ENCODE measurements around the gene TCOF1. TPM values are rescaled to one million over a fixed set of nuclear protein-coding genes. Genes with fewer than 3 reads are reported as not detected.
"Not testable (repeated sequence)": the region's sequence is repeated elsewhere in the genome, so short reads cannot be mapped to it uniquely, and the experiment has no call there.

The TCOF1 gene
- total and polyA plus RNA-seq, 8 donors: 21.8 to 42.6 (median 31.1) TPM

GRCh38 chr5:150412319-150413175, 55.0 kb downstream of the TCOF1 start, which contains the start of gene CD74:
Gene CD74, minus strand, starts transcription at chr5:150412910. Its CDS starts 161 bp downstream, at chr5:150412749.
- Histone ChIP-seq H3K4me1 (peaks cover 6 to 55% of the 10 kb centered on the region in 2 donors), H3K4me3 (peak within 1 kb of the TSS; percentile 48 to 60), H3K27ac (peak within 1 kb of the TSS; percentile 92 to 97), H3K9me3 (no peaks in the 10 kb centered on the region), H3K27me3 (no peaks in the 10 kb centered on the region), H3K36me3 (peaks cover 0 to 12% of the 10 kb centered on the region in 2 donors)
- no peak for TF ChIP-seq CTCF (IDR thresholded peaks at IDR 0.05)
- peak; percentile 38 to 94 (median 86) for DNase-seq
- intact Hi-C loops (cut with DNase I): no loop called here
- peak; percentile 80 for ATAC-seq

- H3K9me3 ChIP-seq: no peaks in the 10 kb centered on the region
- peaks cover 6 to 47% of the 10 kb centered on the region in 2 donors for H3K4me1 ChIP-seq
- H3K4me3 ChIP-seq: peak overlapping the region in 1 of 2 donors; percentile 60
- no peak for ATAC-seq
- H3K27ac ChIP-seq: peak overlapping the region; percentile 92 to 97
- intact Hi-C loops (cut with DNase I): no loop called here
- TF ChIP-seq CTCF (IDR thresholded peaks at IDR 0.05): no peak
- no peak for DNase-seq
- peaks cover 0 to 4% of the 10 kb centered on the region in 2 donors for H3K36me3 ChIP-seq
- H3K27me3 ChIP-seq: no peaks in the 10 kb centered on the region
Observed at GRCh38 chr5:150413176-150413901, 55.8 kb downstream of the TCOF1 start.

GRCh38 chr5:150413902-150414790, 56.6 kb downstream of the TCOF1 start:
- H3K27me3 ChIP-seq; H3K9me3 ChIP-seq; H3K4me3 ChIP-seq; DNase-seq; ATAC-seq; intact Hi-C loops (cut with DNase I); H3K36me3 ChIP-seq: not testable (repeated sequence)
- Histone ChIP-seq H3K27ac (peak overlapping the region; percentile 92 to 97), H3K4me1 (peaks cover 6 to 39% of the 10 kb centered on the region in 2 donors)

- Histone ChIP-seq H3K4me1 (no peaks in the 10 kb centered on the region), H3K9me3 (no peaks in the 10 kb centered on the region), H3K27ac (no peak overlapping the region), H3K27me3 (no peaks in the 10 kb centered on the region), H3K4me3 (no peak overlapping the region), H3K36me3 (no peaks in the 10 kb centered on the region)
- ATAC-seq (no peak), DNase-seq (no peak)
- TF ChIP-seq CTCF (IDR thresholded peaks at IDR 0.05): no peak
- intact Hi-C loops (cut with DNase I): no loop called here
Observed at GRCh38 chr5:150419630-150420270, 62.3 kb downstream of the TCOF1 start.

GRCh38 chr5:150422075-150422474, 64.6 kb downstream of the TCOF1 start:
- intact Hi-C loops (cut with DNase I): no loop called here
- no peaks in the 10 kb centered on the region for H3K9me3 ChIP-seq
- H3K27ac ChIP-seq: no peak overlapping the region
- no peak for TF ChIP-seq CTCF (IDR thresholded peaks at IDR 0.05)
- ATAC-seq: no peak
- H3K36me3 ChIP-seq: no peaks in the 10 kb centered on the region
- H3K4me3 ChIP-seq: no peak overlapping the region
- DNase-seq: no peak
- no peaks in the 10 kb centered on the region for H3K4me1 ChIP-seq
- no peaks in the 10 kb centered on the region for H3K27me3 ChIP-seq
